HG03064 (cell line): ENCODE results near the gene MARCHF9.

ENCODE experiments used
- ATAC-seq: cut with Tn5 transposase; IDR thresholded peaks from one replicate; pipeline ENCODE4 v1.9.1; 2021; ENCODE audit warnings: low read depth; ENCODE audit not compliant: unreplicated experiment

MARCHF9 gene

DNA sequence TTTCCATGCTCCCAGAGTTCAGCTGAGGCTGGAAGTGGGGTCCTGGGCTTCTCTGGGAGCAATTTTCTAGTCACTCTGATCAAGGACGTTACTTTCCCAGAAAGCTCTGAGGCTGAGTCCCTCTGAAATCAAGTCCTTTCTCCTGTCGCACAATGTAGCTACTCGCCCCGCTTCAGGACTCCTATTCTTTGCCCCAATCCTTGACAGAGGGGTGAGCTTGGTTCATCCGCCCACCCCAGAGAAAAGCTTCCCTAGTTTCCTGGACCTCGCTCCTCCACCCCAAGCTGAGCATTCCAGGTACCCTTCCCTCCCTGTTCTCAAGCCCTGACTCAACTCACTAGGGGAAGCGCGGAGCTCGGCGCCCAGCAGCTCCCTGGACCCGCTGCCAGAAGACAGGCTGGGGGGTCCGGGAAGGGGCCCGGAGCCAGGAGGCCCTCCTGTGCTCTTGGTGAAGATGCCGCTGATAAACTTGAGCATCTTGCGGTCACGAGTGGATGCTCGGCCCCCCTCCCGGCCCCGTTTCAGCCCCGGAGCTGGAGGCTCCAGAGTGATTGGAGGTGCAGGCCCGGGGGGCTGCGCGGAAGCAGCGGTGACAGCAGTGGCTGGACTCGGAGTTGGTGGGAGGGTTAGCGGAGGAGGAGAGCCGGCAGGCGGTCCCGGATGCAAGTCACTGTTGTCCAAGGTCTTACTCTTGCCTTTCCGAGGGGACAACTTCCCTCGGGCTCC, 18.0 kb upstream of the MARCHF9 start:
- no peak for ATAC-seq

DNA sequence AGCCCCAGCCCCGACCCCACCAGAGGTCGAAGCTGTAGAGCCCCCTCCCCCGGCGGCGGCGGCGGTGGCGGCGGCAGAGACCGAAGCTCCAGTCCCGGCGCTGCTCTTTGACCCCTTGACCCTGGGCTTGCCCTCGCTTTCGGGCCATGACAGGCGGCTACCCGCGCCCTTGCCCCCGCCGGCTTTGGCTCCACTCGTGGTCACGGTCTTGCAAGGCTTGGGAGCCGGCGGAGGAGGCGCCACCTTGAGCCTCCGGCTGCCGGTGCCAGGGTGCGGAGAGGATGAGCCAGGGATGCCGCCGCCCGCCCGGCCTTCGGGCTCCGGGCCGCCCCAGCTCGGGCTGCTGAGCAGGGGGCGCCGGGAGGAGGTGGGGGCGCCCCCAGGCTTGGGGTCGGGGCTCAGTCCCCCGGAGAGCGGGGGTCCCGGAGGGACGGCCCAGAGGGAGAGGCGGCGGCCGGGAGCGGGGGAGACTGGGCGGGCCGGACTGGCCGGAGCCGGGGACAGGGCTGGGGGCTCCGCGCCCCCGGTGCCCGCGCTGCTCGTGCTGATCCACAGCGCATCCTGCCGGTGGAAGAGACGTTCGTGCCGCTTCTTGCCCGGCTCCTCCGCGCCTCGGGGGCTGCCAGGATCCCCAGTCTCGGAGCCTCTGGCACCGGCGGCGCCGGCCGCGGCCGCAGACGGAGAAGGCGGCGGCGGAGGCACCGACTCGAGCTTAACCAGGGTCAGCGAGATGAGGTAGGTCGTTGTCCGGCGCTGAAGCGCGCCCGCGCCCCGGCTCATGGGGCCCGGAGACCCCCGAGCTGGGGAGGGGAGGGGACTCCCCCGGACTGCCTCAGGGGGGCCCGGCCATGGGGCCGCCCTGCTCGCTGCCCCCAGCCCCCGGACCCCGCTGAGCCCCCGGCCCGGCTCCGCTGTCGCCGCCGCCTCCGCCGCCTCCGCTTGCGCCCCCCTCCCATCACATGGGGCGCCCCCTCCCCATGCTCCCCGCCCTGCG, 17.1 kb upstream of the MARCHF9 start:
- ATAC-seq = no peak

DNA sequence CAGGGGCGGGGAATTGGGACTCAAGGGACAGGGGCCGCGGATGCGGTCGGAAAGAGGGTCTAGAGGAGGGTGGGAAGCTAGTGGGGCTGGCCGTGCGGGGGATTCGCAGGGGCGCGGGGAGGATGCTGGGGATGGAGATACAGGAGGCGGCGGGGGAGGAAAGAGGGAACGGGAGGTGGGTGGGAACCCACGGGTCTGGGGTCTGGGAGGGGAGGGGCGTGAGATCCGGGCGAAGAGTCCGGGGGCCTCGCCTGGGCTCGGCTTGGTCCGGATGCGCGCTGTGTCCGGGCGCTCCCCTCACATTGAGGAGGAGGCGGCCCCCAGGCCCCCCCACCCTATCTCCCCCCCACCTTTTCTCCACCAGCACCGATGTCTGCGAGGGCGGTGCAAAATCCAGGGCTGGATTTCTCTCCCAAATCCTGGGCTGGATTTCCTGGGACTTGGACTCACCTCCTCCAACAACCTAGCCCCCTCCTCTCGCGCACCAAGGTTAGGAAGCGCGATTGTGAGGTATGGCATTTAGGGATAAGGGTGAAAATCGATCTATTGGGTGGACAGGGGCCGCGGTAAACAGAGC, 16.2 kb upstream of the MARCHF9 start, which contains the start of gene AGAP2:
AGAP2 (minus strand) TSS at position 82 of the 577 bp plus-strand sequence. CDS start 496 bp downstream, outside the sequence.
- no peak for ATAC-seq

DNA sequence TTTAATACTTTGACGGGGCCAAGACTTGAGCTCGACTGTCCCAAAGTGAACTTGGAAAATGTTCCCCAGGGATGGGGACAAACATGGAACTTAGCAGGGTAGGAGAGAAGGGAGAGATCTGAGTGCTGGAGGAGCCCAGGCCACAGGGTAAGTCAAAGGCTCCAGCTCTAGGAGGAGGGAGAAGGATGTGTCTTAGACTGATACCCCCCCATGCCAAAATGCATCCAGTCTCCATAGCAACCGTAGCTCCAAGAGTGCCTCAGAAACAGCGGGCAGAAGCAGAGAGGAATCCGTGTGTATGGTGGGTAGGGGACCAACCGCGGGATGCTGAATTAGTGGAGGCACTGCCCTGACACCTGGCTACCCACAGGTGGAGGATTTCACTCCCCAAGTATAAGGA, 15.5 kb upstream of the MARCHF9 start:
- no peak for ATAC-seq

DNA sequence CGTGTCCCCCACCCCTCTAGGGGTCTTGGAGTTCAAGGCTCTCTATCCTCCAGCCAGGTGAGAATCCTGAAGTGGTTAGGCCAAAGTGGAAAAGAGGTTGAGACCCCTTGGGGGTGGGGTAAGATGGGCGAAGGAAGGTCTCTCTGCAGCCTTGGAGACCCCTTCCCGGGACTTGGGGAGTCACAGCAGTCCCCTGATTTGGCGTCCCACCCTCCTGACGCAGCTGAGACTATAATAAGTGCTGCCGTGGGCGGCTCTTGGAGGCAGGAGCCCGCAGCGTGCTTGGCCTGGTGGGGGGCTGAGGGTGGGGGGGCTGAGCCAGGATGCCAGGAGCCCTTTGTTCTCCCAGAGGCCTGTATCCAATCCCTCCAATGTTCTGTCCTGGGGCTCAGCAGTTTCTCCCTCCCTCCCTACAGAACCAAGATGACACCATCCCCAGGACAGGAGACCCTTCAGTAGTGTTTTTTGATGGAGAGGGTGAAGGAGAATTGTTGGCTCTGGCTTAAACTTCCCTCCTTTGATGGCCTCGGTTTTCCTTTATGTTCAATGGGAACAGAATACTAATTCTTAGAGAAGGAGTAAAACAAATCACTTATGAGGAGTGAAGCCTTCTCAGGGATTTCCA, 14.9 kb upstream of the MARCHF9 start:
- ATAC-seq = no peak

DNA sequence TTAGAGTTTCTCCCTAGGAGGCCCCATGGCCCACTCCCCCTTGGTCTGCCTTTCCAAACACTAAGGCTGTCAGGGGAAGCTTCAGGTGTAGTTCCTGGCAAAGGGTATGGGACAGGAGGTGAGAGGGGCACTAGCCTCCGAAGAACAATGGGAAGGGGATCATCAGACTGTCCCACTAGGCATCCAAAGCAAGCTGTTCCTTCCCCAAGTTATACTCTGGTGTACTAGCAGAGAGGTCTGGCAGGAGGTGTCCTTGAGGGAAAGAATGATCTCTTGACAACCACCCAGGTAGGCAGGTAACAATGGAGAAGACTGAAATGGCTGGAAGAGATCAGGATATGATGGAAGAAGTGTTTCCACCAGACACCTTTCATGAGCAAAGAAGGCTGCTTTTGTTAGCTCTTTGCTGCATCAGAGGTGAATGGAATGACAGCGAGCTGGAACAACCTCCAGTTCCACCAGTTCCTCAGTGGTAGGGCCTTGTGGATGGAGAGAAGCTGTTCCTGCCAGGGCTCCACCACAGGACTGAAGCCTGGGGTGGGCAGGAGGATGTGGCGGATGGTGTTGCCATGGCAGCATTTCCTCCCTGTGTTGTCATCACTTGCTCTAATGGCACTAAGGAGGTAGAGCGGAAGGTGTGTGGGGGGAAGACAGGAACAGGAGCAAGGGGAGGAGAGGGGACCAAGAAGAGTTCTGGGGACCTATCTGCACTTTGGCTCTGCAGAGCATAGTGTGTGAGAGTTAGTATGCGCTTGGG, 14.1 kb upstream of the MARCHF9 start:
- no peak for ATAC-seq

DNA sequence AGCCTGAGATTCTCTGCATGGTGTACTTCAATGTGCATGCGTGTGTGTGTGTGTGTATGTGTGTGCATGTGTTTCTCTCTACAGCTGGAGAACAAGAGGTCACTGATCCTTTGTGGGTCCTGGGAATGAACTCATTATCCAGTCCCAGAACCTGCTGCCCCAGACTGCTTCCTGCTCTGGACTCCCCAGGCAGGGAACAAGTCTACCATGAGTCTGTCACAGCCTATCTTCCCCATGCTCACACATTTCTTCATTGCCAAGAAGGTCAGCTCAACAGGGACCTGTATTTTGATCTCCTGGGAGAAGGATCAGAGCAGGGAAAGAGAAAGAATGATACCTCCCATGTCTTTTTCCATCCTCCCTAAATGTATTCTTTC, 13.5 kb upstream of the MARCHF9 start:
- ATAC-seq = no peak

DNA sequence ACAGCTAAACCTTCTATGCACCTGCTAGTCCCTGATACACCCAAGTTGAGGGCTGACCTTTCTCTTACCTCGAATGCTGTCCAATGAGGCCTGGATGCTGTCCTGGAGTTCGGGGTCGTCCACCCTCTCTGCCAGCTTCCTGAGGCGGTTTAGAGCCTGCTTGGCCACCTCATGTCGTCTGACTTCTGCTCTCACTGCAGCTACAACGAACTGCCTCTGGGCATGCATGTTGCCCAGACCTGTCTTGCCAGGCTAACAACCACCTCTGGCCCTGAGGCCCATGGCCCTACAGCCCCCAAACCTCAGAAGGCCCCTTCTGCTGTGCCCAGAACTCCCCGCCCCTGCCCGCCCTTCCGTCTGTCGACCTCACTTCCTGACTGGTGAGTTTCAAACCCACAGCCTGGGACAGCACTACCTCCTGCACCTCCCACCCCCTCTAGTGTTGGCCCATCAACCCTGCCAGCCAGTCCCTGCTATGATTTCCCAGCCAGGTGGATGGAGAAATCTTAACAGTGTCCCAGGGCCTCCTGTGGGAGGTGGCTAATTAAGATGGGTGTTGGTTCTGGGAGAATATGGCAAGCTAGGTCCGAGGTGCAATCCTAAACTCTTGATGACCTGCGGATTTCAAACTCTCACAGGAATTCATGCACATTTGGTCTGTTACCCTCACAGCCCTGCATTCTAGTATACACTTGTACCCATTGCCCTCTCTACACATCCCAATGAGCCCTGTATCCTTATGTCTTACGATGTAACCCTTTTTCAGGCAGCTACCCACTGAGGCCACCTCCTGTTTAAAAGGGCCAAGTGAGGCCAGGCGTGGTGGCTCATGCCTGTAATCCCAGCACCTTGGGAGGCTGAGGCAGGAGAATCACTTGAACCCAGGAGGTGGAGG, 12.8 kb upstream of the MARCHF9 start:
- peak; percentile 58 for ATAC-seq

DNA sequence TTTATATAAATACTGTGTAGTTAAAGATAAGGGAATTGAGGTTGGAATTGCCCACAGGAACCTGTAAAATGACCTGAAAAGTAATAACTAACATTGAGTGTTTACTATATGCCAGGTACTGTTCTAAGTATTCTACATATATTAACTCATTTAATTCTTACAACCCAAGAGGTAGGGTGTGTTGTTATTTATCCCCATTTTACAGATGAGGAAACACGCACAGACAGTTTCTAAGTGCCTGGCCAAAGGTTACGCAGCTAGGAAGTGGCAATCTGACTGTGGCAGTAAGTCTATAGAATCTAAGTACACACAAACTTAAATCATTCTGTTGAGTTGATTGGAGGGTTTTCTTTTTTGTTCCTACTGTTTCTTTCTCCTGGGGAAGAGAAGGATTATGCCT, 11.1 kb upstream of the MARCHF9 start:
- no peak for ATAC-seq

DNA sequence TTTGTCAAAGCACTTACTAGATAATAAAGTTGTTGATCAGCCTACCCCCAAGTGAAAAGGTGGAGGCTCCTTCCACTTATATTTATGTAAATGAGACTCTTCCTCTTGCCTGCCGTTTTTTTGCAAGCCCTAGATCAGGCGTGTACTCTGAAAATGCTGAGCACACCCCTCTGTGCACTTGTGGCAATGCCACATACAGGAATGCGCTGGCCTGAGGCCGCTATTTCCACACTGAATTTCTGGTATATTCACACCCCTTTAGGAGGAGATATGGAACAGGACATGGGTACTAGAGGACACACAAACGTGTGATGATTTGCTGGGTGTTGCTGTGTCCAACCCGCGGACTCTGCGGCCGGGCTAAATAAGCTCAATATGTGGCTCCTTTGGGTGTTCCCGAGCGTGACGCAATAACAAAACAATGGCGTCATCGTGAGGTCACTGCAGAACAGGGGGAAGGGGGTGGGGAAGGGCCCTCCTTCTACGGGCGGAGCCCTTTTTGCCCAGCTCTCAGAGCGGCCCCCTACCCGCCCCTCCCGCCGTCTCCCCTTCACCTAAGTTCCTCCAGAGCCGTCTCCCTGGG, 10.6 kb upstream of the MARCHF9 start:
- peak; percentile 36 for ATAC-seq

DNA sequence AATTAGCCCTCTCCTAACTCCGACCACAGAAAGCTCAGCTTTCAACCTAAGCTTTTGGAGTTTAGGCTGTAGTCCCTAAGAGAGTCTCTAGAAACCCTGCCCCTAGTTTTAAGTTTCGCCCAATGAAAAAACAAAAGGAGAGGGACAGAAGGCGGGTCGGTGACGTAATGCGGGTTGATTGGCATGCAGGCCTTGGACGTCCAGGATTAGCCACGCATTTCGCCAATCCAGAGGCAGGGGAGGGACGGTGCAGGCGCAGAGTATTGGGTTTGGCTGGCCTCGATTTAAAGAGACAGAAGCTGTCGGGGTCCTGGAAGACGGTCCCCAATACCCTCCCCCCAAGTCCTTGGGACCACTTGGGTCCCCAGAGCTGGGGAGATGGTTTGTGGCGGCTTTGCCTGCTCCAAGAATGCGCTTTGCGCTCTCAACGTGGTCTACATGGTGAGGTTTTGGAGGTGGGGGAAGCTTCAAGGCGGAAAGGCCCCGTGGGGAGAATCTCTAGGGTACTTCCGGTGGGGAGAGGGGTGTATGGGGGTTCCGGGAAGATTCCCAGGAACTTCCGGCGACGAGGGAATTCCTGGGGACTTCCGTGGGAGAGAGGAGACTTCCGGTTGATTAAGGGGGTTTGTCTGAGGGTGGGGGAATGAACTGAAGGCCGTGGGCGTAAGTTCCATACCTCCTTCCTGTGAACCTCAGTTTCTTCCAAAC, 10.0 kb upstream of the MARCHF9 start, which contains the start of gene TSPAN31:
TSPAN31 (plus strand) TSS at position 263 of the 708 bp plus-strand sequence; CDS start at position 379, 116 bp downstream.
- ATAC-seq = peak; percentile 55

DNA sequence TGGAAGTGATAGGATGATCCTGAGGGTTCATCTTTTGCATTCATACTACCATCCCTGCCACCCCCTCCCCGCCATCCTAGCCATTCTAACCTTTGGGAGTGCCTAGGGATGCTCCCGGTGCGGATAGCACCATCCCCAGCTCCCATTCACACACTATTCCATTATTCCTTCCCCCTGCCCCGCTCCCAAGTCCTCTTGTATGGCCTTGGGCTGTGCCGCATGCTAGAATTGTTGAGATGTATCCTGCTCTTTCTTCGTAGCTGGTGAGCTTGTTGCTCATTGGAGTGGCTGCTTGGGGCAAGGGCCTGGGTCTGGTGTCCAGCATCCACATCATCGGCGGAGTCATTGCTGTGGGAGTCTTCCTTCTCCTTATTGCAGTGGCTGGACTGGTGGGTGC, 9.4 kb upstream of the MARCHF9 start:
- ATAC-seq = no peak

DNA sequence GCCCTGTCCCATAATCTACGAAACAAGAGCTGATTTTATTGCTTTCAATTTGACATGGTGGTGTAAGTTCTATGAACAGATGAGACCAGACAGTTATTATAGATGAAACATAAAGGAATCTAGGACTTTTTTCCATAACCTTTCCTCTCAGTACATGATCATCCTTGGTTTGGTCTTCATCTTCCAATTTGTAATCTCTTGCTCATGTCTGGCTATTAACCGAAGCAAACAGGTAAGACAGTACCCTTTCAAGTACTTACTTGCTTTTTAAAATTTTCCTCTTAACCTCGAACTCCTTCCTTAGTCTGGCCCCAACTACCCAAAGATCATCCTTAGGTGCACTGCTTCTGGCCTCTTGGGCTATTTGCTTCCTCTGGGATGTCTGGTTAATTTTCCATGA, 8.9 kb upstream of the MARCHF9 start:
- ATAC-seq = no peak

DNA sequence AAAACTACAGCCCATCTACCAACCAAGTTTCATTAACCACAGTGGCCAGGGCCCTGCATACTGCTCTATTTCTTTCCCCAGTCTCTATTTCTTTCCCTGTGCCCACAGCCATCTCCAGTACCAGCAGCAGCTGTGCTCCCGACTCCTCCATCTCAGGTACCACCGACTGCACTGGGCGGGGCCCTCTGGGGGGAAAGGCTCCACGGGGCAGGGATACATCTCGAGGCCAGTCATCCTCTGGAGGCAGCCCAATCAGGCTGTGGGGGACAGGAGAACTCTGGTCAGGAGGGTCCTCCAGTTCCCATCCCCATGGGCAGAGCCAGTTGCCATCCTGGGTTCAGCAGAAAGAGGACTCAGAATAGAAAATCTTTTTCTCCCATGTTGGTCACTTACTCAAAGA, 5.8 kb upstream of the MARCHF9 start:
- no peak for ATAC-seq

DNA sequence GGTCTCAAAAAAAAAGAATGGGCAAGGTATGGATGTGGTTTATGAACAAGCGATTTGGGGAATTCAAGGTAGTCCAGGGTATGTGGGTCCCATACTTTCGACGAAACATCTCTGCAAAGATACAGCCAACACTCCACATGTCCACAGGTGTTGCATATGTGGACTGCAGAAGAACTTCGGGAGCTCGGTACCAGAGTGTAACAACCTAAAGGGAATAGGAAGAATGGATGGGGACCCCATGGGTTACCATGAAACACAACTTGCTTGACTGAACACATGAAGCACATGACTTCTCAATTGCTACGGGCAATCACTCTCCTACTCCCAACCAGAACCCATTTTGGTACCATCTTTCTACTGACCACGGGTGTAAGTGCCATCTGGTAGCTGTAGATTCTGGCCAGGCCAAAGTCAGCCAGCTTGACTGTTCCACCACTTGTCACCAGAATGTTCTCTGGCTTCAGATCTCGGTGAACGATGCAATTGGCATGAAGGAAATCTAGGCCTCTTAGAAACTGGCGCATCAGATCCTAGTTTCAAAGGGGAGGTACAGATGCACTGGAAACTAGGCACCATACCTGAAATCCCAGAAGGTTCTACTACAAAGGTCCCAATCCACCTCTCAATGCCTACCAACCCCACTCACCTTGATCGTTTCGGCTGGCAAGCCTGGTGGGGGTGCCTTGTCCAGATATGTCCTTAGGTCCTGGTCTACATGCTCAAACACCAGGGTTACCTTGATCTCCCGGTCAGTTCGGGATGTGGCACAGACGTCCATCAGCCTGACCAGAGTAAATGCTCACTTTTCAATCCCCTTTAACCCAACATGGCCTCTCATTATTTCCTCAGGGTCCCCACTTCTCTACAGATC, 4.1 kb upstream of the MARCHF9 start:
- ATAC-seq = no peak

DNA sequence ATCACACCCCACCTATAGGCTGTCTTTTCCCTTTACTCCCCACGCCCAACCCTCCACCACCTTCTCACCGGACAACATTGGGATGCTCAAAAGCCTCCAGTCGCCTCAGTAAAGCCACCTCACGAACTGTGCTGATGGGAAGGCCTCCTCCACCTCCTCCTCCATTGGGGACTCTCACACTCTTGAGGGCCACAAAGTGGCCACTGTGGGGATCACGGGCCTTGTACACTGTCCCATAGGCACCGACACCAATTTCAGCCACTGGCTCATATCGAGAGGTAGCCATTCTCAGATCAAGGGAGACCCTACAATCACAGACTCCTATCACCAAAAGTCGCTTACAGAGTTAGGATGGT, 3.5 kb upstream of the MARCHF9 start:
- no peak for ATAC-seq
